NCI-H1436 treated with DMSO at 0.1 percent for 48 hours (cell line): ENCODE results near the gene AXIN2.

ENCODE experiments used
- DNase-seq: peaks from one replicate; lab custom pipeline; 2025; lab: John Stamatoyannopoulos, UW

AXIN2 gene

DNA sequence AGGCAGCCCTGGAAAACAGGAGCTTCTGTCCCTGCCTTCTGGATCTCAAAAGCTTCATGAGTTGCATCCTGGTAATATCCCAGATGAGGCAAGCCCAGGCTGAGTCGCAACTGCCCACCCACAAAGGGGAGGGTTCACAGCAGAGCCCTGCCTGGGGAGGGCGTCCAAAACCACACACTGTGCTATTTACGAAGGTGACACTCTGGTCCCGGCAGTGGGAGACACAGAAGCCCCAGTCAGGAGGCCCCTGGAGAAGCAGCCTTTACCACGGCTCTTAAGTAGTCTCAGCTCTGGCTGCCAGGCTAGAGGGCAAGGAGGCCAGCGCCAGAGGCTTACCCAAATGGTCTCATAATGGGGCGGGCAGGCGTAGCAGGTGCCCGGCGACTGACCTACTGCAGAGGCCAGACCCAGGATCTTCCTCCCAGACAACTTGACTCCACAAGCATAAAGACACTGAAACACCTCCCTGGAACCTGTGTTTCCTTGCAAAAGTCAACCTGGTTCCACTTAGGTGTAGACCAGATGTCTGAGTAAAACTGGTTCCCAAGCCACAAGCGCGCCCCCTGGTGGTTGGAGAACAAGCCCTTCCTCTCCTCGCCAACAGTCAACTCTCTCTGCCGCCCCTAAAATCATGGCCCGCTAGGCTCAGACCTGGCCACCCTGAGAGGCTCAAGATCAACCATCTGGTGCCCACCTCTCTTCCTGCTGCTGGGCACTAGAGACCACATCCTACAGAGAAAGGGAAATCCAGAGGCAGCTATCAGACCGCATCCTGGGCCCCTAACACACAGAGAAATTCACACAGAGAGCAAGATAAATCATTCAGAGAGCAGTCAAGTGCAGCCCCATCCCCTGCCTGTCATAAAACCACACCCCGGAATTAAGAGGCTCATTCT is 5.2 kb downstream of the AXIN2 start:
- no peak for DNase-seq

DNA sequence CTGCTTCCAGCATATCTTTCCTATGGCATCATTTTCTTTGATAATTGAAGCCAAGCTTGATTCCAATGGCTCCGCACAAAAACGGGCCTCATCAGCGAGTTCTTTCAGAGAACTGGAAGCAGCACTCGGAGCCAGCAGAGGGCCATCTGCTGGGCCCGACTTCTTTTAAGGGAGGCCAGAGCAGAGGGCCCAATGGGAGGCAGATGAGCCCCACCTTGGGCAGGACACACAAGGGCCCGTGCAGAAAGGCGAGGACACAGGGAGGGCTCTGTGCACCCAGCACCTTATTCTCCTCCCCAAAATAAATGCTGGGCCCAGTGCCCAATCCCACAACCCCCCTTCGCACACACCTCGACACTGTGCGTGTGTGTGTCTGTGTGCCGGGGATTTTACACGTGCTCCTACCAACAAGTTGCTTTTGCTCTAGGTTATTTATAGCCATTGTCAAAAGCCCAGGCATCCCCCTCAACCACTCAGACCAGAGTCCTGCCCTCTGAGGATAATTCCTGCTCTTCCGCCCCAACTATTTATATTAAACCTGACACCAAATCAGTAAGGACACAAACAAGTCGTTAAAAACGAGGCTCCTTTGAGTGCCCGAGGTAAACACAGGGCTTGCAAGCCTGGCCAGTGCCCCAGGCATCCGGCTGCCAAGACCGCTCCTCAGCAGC is 6.8 kb downstream of the AXIN2 start:
- DNase-seq, result no peak

DNA sequence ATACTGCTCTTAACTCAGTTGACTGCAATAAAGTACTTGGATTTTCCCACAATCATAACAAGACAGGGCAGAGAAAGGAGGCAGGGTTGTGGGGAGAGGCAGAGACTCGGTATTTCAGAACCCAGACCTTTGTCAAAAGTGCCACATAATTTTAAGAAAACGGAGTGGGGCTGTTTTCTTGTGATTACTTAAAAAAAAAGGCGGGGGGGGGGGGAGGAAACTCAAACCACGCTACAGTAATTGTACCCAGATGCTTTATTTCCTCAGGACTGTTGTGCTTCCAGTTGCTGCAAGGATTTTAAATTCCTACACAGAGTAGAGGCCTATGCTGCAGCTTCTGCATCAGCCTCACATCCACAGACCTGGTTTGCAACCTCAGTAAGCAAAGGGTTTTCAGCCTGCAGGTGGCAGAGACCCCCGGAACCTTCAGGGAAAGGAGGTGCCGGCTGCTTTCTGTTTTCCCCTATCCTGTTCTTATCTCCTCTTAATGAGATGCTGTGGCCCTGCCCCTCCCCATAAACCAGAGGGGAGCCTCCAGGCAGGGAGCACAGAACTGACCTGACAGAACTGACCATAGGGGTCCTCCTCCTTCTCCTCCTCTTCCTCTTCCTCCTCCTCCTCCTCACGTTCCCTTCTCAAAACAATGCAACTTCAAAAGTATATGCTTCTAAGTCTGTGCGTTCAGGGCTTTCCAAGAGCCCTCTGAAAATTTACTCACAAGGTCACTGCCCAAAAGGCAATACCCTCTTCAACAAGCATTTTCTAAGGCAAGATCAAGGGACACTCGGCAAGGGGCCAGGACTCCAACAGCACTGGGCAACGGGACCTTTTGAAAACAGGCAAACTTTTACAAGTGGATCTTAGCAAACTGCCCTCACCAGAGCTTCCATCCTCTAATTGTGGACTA is 7.5 kb downstream of the AXIN2 start:
- no peak for DNase-seq

DNA sequence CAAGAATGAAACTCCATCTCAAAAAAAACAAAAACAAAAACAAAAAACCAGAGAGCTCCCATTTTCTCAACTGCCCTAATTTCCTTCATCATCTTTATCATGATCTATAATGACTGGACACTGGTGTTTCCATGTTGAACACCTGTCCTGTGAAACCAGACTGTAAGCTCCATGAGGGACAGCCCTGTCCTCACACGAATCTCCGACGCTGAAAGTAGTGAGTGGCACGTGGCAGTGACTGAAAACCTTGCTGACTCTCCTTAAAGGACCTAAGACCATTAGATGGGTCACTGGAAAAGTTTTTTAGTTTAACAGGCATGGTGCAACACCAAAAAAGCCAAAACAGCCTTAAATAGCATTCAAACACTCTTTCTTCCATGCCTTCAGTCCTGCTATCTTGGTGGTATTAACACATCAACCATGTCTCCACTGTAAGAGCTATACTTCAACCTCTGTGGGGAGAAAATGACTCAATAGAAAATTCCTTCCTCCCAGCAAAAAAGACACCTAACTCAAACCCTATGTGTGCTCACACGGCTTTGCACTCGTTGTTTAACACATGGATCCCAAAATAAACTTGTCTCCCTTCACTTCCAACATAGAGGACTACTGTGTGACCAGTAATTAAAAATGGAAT is 8.3 kb downstream of the AXIN2 start:
- no peak for DNase-seq

DNA sequence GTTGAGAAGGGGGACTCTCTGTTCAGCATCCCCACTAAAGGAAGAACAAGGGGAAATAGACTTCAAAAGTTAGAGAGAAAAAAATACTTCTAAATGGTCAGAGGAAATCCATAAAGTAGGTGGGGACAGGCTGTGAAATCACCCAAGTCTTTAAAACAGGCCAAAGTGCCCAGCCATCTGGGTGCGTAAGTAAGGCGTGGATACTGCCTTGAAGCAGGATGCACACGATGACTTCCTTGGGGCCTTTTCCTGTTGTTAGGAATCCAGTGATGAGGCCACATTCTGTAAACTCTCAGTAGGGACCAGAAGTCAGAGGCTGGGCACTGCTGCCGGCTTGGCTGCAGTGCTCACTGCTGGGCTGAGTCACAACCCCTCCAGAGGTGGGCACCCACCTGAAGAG is 9.2 kb downstream of the AXIN2 start:
- DNase-seq, result no peak

DNA sequence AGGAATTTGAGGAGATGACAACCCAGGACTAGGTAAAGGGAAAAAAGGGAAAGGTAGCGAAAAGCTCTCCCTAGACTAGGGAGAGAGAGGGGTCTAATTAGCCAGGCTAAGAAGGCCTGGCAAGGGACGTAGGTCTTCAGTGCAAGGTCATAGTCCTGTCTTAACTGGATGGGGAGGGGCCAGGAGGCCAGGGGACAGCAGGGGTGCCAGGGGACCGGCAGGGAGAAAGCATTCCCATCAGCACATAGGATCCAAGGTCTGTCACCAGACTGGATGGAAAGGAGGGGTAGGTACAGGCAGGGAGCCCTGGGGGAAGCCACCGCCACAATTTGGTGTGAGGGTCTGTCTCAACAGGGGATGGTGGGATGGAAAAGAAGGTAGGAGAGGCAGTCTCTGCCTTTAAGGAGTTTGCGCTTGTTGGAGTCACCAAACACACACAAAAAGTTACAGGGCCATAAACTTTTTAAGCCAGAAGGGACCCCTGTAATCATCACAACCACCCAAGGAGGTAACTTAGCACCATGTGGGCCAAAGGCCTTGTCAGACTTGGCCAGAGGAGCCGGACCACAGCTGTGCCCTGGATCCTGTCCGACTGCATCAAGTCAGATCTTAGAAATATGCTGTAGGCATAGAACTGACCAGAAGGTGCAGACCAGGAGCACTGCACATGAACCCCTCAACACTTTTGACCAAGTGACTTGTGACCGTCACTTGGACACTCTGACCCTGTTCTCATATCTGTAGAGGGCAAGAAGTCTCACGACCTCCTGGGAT is 10.0 kb downstream of the AXIN2 start:
- DNase-seq, result no peak

DNA sequence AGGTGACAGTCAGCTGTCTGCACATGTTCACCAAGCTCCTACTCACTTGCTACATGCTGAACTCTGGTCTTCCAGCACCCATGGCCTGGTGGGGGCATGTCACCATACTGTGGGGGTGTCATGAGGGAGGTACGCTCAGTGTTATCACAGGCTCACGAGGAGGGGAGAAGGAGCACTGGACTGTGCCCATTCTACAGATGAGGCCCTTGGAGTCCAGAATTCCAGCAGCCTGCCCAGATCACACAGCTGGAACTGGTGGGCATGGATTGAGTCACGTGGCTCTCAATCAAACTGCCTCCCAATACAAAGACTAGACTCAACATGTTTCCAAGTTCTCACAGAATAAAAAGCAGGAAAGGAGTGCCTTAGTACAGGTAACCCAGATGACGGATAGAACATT is 10.7 kb downstream of the AXIN2 start:
- DNase-seq, result no peak

DNA sequence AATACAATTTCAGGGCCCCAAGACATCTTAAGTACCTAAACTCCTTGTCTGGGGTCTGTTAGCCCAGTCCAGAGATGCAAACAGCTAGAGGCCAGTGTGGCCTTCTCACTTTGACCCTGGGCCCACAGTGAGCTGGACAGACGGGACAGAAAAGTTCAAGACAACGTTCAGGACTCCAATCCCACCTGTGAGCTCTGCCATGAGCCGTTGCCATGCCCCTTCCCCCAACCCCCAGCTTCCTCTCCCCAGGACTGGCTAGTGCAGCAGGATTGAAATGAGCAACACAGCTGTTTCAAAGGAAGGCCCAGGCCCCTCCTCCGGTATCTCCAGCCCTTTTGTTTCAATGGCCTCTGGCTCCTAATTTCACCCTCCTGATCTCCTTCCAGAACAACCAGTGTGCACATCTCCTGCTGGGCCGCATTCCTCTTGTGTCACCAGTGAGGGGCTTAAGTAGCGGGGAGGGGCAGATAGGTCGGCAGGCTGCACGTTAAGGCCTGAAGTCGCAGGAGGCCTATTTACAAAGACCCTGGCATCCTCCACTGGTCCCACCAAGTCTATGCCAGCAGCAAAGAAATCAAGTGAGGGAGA is 11.3 kb downstream of the AXIN2 start:
- no peak for DNase-seq

DNA sequence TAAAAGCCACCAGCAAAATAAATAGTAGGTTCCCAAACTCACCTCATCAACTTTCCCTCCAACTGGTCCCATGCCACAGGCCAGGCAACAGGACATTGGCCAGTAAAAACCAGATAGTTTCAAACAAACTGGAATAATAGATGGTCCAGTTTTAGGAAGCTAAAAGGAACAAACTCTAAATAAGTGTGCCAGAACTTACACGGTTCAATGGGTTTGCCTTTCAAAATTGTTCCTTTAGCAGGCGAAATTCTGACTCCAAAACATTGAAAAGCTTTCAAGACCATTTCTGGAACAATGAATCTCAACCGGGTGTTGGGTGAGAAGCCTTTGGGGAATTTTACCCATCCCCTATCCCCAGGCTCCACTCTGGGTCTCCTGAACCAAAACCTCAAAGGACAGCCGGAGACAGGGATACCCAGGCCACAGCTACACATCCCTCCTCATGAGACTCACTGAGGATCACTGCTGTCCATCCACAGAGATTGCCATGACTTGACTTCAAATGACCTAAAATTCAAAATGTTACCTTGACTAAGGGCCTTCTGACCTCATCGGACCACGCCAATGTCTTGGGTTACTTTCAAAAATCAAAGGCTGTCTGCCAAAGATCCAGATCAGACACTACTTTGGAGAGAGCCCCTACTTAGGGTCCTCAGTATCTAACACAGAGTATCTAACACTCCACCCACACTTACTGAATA is 13.0 kb downstream of the AXIN2 start:
- DNase-seq, result no peak

DNA sequence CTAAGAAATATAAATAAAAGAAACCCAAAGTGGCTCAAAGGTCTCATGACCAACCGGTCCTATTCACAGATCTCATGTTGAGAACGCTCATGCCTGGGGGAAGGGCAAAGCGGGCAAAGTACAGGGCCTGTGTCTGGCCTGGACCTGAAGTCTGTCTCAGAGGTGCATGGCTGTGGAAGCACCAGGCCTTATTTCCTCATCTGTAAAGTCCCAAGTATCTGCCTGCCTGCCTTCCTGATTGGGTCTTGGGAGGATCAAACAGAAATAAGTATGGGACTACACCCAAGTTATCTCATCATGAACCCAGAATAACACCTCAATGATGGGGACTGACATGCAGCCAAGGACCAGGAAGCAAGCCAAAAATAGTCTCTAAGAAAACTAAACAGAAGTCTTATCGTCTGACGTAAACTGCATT is 14.2 kb downstream of the AXIN2 start:
- no peak for DNase-seq

DNA sequence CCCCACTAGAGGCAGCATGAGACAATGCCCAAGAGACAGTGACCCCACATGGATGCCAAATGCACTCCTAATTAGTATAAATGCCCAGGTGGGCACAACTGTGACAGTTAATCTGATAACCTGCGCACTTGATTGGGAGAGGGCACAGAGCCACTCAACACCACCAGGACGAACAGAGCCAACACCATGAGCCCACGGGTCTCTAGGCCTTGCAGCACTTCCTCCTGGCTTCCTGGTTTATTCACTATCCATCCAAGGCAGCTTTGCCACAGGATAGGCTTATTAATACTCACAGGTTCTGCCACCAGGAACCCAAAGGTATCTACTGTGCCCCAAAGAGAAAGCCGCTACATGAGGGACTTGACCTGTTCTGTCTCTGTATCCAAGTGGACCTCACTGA is 14.9 kb downstream of the AXIN2 start:
- DNase-seq, result no peak

DNA sequence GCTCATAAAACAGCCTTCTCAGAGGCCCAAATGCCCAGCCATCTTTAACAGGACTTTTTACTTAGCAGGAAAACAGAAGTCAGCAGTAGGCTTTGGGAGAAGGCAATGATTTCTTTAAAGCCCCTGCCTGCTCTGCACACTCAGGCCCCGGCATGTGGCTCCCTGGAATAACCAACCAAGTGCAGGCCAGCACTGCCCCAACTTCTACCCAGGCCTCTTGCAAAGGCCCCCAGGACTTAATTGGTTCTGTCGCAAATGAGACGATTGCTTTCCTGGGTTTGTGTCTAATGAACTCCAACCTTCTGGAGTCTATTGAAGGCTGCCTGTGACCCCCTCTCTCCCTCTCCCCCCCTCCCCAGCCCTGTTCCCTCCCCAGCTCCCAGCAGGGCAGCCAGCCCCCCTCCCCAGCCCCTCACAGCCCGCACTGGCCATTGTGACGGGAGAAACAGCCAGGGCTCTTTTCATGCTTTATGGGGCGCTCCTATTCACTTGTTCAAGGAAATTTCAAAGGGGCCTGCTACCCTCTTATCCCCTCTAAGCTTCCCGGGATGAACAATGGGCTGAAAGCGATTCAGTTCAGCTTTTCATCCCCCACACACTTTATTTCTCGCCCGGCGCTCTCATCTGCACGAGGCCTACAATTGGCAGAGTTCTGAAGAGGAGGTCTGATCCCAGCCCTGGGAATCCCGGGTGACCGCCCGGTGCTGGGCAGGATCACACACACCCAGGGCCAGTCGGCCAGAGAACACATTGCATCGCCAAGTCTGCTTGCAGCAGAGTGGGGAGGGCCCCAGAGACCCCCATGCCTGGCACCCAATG is 15.5 kb downstream of the AXIN2 start:
- DNase-seq, result no peak

DNA sequence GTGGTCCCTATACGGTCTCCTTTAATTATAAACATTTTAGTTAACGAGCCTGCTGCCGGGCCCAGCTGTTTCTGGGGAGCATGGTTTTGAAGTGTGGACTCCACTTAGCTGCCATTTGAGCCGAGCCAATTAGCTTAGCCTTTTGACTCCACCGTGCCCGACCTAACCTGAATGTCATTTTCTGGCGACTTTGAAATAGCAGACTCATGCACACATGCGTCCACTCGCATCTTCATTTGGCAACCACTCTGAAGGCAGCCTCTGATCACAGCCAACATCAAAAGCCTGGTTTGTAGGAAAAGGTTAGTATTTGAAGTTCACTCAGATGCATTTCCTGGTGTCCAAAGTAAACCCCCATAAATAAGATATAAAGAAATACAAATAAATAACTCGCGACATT is 16.8 kb downstream of the AXIN2 start:
- DNase-seq, result no peak

DNA sequence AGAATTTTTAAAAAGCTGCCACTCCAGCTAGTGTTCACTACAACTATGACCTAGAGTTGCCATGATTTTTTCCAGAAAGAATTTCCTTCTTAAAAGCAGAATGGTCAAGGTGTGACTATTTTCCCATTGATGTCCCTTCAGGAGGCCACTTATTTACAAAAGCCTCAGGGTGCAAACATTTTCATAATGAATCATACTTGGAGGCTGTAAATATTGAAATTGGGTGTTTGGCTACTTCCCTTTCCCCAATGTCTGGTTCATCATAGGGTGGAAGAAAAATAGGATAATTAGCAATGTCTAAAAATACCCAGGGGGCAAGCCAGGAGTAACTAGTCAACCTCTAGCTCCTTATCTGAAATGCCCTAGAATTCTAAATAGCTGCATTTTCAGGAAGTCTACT is 18.8 kb downstream of the AXIN2 start:
- no peak for DNase-seq

DNA sequence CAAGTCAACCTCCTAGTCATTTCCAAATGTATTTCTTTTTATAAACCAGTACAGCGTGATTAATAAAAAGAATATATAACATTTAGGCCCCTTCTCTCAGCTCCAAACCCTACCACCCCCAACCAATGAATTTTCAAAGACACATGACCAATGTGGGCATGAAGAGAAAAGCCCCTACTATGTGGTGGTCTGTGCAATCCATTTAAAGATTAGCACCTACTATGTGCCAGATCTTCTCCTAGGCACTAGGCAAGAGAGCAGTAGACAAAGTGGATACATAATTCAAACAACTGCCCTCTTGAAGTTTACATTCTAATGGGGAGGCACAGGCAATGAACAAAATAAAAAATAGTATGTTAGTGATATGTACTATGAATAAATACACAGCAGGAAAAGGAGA is 19.4 kb downstream of the AXIN2 start:
- DNase-seq, result no peak

DNA sequence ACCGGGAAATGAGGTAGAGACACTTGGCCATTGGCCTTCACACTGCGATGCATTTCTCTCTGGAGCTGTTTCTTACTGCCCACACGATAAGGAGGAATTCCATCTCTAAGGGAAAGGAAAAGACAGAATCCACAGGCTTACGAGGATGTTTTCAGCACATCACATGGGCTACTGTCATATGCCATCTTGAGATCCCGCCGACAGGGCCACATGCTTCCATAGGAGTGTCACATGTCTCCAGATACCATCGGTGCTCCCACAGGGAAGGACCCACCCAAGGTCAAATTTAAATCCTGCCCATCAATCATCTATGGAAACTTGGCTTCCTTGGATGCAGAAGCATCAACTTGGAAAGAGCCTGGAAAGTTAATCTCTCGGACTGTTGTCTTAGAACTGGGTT is 20.0 kb downstream of the AXIN2 start:
- no peak for DNase-seq

DNA sequence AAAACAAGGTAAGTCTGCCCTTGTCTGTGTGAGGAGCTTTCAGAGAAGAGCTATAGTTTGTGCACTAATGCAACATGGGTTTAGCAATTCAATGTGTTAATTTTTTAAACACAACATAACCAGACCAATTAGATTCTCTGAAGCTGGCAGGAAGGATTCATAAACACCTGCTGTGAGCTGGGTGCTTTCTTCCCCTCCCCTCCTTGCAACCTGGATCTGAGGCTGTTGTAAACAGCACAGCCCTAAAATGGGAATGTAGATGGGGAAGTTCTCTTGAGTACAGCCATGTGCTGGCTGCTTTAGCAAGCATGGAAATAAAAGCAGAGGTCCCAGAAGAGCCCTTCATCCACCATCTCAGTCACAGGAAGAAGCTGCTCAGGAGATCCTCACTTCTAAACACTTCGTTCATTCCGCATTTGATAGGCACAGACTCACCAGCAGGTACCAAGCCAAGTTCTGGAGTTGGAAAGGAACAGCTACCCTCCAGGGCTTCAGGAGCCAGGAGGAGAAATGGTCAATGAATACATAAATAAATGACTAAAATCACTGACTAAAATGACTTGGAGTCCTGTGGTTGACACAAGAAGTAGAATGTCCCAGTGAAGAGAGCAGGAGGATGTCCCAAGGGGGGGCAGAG is 21.7 kb downstream of the AXIN2 start:
- no peak for DNase-seq

DNA sequence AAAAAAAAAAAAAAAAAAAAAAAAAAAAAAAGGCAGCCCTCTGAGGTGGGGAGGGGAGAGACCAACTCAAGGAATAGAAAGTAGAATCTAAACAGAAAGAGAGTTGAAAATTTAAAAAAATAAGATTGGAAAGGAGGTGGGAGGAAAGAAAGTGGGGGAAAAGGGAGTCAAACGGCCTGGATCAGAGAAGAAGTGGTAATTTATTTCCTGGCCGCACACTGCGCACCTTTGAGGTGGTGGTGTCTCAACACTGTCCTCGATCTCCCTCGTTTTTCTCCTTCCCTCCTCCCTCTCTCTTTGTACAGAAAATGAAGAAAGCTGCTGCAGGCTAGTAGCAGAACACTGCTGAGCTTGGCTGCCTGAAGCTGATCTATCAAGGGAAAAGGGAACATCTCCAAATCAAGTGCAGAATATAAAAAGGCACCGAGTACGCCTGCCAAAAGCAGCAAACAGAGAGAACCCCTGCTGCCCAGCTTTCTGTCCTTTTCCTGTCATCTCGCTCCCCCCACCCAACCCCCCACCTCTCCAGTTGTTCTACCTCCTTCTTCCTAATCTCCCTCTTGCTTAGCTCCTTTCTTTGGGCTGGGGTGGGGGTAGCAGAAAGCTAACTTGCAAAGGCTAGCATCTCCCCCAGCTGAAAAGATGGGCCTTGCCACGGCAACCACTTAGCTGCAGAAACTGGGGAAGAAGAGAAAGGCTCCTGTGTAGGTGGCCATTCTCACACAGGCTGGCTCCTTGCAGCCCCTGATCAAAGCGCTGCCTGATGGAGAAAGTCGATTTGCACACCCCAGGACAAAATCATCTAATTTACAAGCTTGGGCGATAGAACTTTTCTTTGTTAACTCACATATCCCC is 22.5 kb downstream of the AXIN2 start:
- DNase-seq, result no peak
